HT-29 (cell line): ENCODE data around the gene INPP5D. TPM values are rescaled to one million over a fixed set of nuclear protein-coding genes. Genes with fewer than 3 reads are reported as not detected.
A peak's percentile ranks its signal among the peaks of the same experiment; 100 is the strongest.
"Not testable (repeated sequence)": the region's sequence is repeated elsewhere in the genome, so short reads cannot be mapped to it uniquely, and the experiment has no call there.

Source experiments
- DNase-seq: peaks from one replicate; pipeline ENCODE4 v3.0.0-alpha.2; 2015; ENCODE audit warnings: low spot score
- total RNA-seq: library from RNA; depleted of rRNA; stranded (reverse); fragments of >200 nt; shearing (Covaris generic); gene quantifications from 2 replicates; pipeline ENCODE4 v1.2.3, GENCODE V29; 2014

Gene INPP5D
- total RNA-seq, 1 experiment from 2014 or later, result 28.6 TPM

- DNase-seq, result peak; percentile 78
Observed at GRCh38 chr2:233053928-233054784, 6.0 kb upstream of the INPP5D start.

GRCh38 chr2:233055362-233055761 lies 4.8 kb upstream of the INPP5D start:
- DNase-seq, result no peak

GRCh38 chr2:233056961-233057605 lies 3.1 kb upstream of the INPP5D start:
- DNase-seq, result no peak

- DNase-seq, result no peak
Observed at GRCh38 chr2:233058717-233059546, 1.2 kb upstream of the INPP5D start.

- peak; percentile 61 for DNase-seq
Observed at GRCh38 chr2:233059547-233059796, 670 bp upstream of the INPP5D start.

- peak; percentile 45 for DNase-seq
Observed at GRCh38 chr2:233060501-233060979, 398 bp downstream of the INPP5D start.

- DNase-seq, result no peak
Observed at GRCh38 chr2:233060980-233061590, 943 bp downstream of the INPP5D start.

- DNase-seq, result peak; percentile 23
Observed at GRCh38 chr2:233061591-233062450, 1.7 kb downstream of the INPP5D start.

GRCh38 chr2:233062451-233062850 lies 2.3 kb downstream of the INPP5D start:
- DNase-seq, result no peak

GRCh38 chr2:233062946-233063268 lies 2.8 kb downstream of the INPP5D start:
- no peak for DNase-seq

GRCh38 chr2:233063269-233063975 lies 3.3 kb downstream of the INPP5D start:
- DNase-seq, result no peak

GRCh38 chr2:233063976-233064411 lies 3.9 kb downstream of the INPP5D start:
- no peak for DNase-seq

GRCh38 chr2:233064530-233065199 lies 4.5 kb downstream of the INPP5D start:
- no peak for DNase-seq

GRCh38 chr2:233065200-233065589 lies 5.1 kb downstream of the INPP5D start:
- DNase-seq, result not testable (repeated sequence)

- no peak for DNase-seq
Observed at GRCh38 chr2:233065954-233066470, 5.9 kb downstream of the INPP5D start.

GRCh38 chr2:233068762-233069418 lies 8.7 kb downstream of the INPP5D start:
- DNase-seq, result no peak

- DNase-seq, result no peak
Observed at GRCh38 chr2:233072838-233073237, 12.7 kb downstream of the INPP5D start.

- DNase-seq, result no peak
Observed at GRCh38 chr2:233074106-233074505, 14.0 kb downstream of the INPP5D start.
